Measurements from ENCODE around the gene KRTAP5-3. TPM values are rescaled to one million over a fixed set of nuclear protein-coding genes. Genes with fewer than 3 reads are reported as not detected.

The KRTAP5-3 gene
- total and polyA plus RNA-seq, 9 of the 15 experiments (the other 6 are each of a cell fraction or from before 2014, with no cell fraction given), result not detected

- Histone ChIP-seq H3K4me2 (ENCODE audit: insufficient read depth, low read length) (no peak overlapping the region), H2AFZ (ENCODE audit: low read depth, low read length) (no peak overlapping the region), H3K4me3 (no peak overlapping the region), H3K4me1 (replicated peaks in 1 of 2; ENCODE audit: control insufficient read depth in 2 of 2, insufficient read depth in 2 of 2, low read length in 2 of 2) (peaks cover 0 to 15% of the 10 kb centered on the region in 2 experiments; a peak in 2 of 5 replicates), H3K9me1 (ENCODE audit: control insufficient read depth, insufficient read depth, low read length) (no peaks in the 10 kb centered on the region), H3K36me3 (ENCODE audit: control insufficient read depth, insufficient read depth, low read length) (no peaks in the 10 kb centered on the region), H3K9ac (ENCODE audit: insufficient read depth in 1 of 2, low read depth in 2 of 2, low read length in 2 of 2) (no peak overlapping the region), H3K27ac (ENCODE audit: extremely low read depth, low read depth, low read length) (no peak overlapping the region), H3K9me3 (replicated peaks; ENCODE audit: control insufficient read depth, insufficient read depth, low read depth, low read length) (no peaks in the 10 kb centered on the region), H3K79me2 (ENCODE audit: control insufficient read depth, insufficient read depth, low read length) (no peaks in the 10 kb centered on the region), H3K27me3 (ENCODE audit: control insufficient read depth in 2 of 2, insufficient read depth in 2 of 2, low read length in 2 of 2) (peaks cover 36 to 86% of the 10 kb centered on the region in 2 experiments), H4K20me1 (replicated peaks; ENCODE audit: control insufficient read depth, insufficient read depth, low read length) (peaks cover 17% of the 10 kb centered on the region)
- intact Hi-C loops (cut with micrococcal nuclease), result loop anchor here (1.0 to 5.0 kb wide), 3 partner anchors 40 to 230 kb away; no protein-coding TSS in a partner anchor
- TF ChIP-seq NR2C1 (IDR thresholded peaks at IDR 0.05) (no peak), NR2C1 (tag; IDR thresholded peaks at IDR 0.05) (no peak), SIX5 (IDR thresholded peaks at IDR 0.05; ENCODE audit: borderline replicate concordance in 1 of 2, insufficient read depth in 1 of 2, low read depth in 1 of 2, low read length in 2 of 2) (no peak), LEF1 (IDR thresholded peaks at IDR 0.05) (no peak), NKRF (IDR thresholded peaks at IDR 0.05; ENCODE audit: borderline replicate concordance) (no peak)
- DNase-seq (ENCODE audit: extremely low read depth in 1 of 4, low spot score in 3 of 4) (no peak), ATAC-seq (no peak), FAIRE-seq (no peak)
- in situ Hi-C loops (cut with MboI), result no loop called here
- ChIA-PET CTCF (ENCODE audit: low intra/inter-chr PET ratio) (interaction anchor here (0.6 to 2.0 kb wide), 8 partner anchors 13 to 500 kb away, joined by 3 to 15 read pairs (median 4); no protein-coding TSS in a partner anchor), POLR2A (interaction anchor here (0.6 to 1.3 kb wide), 5 partner anchors 33 to 182 kb away, joined by 3 to 5 read pairs (median 3); partner anchors contain the start of gene SYT8)
- WGBS (ENCODE audit: insufficient coverage, low coverage, missing lambda C conversion rate), result 12% methylated on average over 20 of the region's 20 CpGs
- no TSS peak for BruUV-seq (replicated peaks)
These were observed 44.1 kb upstream of the KRTAP5-3 start for GRCh38 chr11:1652442-1652770.

All from K562 (cell line).